ENCODE data around the gene FUOM. TPM values are rescaled to one million over a fixed set of nuclear protein-coding genes. Genes with fewer than 3 reads are reported as not detected.
A peak's percentile ranks its signal among the peaks of the same experiment; 100 is the strongest.

The FUOM gene
- total RNA-seq, 2 experiments from 2014 or later: 27.8 to 29.4 TPM

GRCh38 chr10:133364645-133365431 lies 7.0 kb upstream of the FUOM start:
- H3K4me3 Mint-ChIP-seq: no peak overlapping the region
- H3K27me3 Mint-ChIP-seq: no peaks in the 10 kb centered on the region
- no peak for DNase-seq
- H3K36me3 Mint-ChIP-seq: peaks cover 10% of the 10 kb centered on the region
- peaks cover 12% of the 10 kb centered on the region for H3K4me1 Mint-ChIP-seq
- H3K9me3 Mint-ChIP-seq: no peaks in the 10 kb centered on the region
- H3K27ac Mint-ChIP-seq: no peak overlapping the region

- H3K27me3 Mint-ChIP-seq: no peaks in the 10 kb centered on the region
- H3K36me3 Mint-ChIP-seq: peaks cover 6% of the 10 kb centered on the region
- no peak for DNase-seq
- H3K27ac Mint-ChIP-seq: no peak overlapping the region
- peaks cover 6% of the 10 kb centered on the region for H3K4me1 Mint-ChIP-seq
- no peaks in the 10 kb centered on the region for H3K9me3 Mint-ChIP-seq
- no peak overlapping the region for H3K4me3 Mint-ChIP-seq
These were observed 5.0 kb upstream of the FUOM start for GRCh38 chr10:133362846-133363245.

- Mint-ChIP-seq H3K4me1 (peaks cover 6% of the 10 kb centered on the region), H3K27me3 (no peaks in the 10 kb centered on the region), H3K9me3 (no peaks in the 10 kb centered on the region), H3K27ac (peak overlapping the region; percentile 6), H3K36me3 (peaks cover 6% of the 10 kb centered on the region), H3K4me3 (no peak overlapping the region)
- DNase-seq: no peak
These were observed 4.1 kb upstream of the FUOM start for GRCh38 chr10:133361773-133362441.

GRCh38 chr10:133361227-133361626 lies 3.4 kb upstream of the FUOM start:
- Mint-ChIP-seq H3K27me3 (no peaks in the 10 kb centered on the region), H3K36me3 (peaks cover 6% of the 10 kb centered on the region), H3K4me3 (no peak overlapping the region), H3K9me3 (no peaks in the 10 kb centered on the region), H3K27ac (no peak overlapping the region), H3K4me1 (peaks cover 6% of the 10 kb centered on the region)
- no peak for DNase-seq

- Mint-ChIP-seq H3K27ac (no peak overlapping the region), H3K4me3 (no peak overlapping the region), H3K27me3 (no peaks in the 10 kb centered on the region), H3K4me1 (peaks cover 6% of the 10 kb centered on the region), H3K9me3 (no peaks in the 10 kb centered on the region), H3K36me3 (peaks cover 9% of the 10 kb centered on the region)
- no peak for DNase-seq
These were observed 2.3 kb upstream of the FUOM start for GRCh38 chr10:133359972-133360610.

- no peaks in the 10 kb centered on the region for H3K9me3 Mint-ChIP-seq
- no peaks in the 10 kb centered on the region for H3K27me3 Mint-ChIP-seq
- DNase-seq: no peak
- peaks cover 9% of the 10 kb centered on the region for H3K36me3 Mint-ChIP-seq
- peaks cover 6% of the 10 kb centered on the region for H3K4me1 Mint-ChIP-seq
- H3K27ac Mint-ChIP-seq: no peak overlapping the region
- no peak overlapping the region for H3K4me3 Mint-ChIP-seq
These were observed 1.7 kb upstream of the FUOM start for GRCh38 chr10:133359554-133359971.

- Mint-ChIP-seq H3K36me3 (peaks cover 9% of the 10 kb centered on the region), H3K27me3 (no peaks in the 10 kb centered on the region), H3K9me3 (no peaks in the 10 kb centered on the region), H3K4me3 (no peak overlapping the region), H3K27ac (no peak overlapping the region), H3K4me1 (peaks cover 6% of the 10 kb centered on the region)
- DNase-seq: no peak
These were observed 1.1 kb upstream of the FUOM start for GRCh38 chr10:133358925-133359310.

- Mint-ChIP-seq H3K4me1 (peaks cover 6% of the 10 kb centered on the region), H3K27ac (no peak overlapping the region), H3K27me3 (no peaks in the 10 kb centered on the region), H3K36me3 (peaks cover 7% of the 10 kb centered on the region), H3K9me3 (no peaks in the 10 kb centered on the region), H3K4me3 (no peak overlapping the region)
- no peak for DNase-seq
These were observed 524 bp upstream of the FUOM start for GRCh38 chr10:133358162-133358924.

GRCh38 chr10:133356549-133357284 lies 1.1 kb downstream of the FUOM start:
- Mint-ChIP-seq H3K36me3 (peaks cover 3% of the 10 kb centered on the region), H3K9me3 (no peaks in the 10 kb centered on the region), H3K4me3 (peak overlapping the region; percentile 84), H3K27me3 (no peaks in the 10 kb centered on the region), H3K4me1 (peaks cover under 1% of the 10 kb centered on the region), H3K27ac (peak overlapping the region; percentile 75)
- DNase-seq: no peak

- Mint-ChIP-seq H3K4me1 (no peaks in the 10 kb centered on the region), H3K36me3 (peaks cover 3% of the 10 kb centered on the region), H3K27me3 (no peaks in the 10 kb centered on the region), H3K27ac (no peak overlapping the region), H3K4me3 (peak overlapping the region; percentile 84), H3K9me3 (no peaks in the 10 kb centered on the region)
- no peak for DNase-seq
These were observed 1.8 kb downstream of the FUOM start for GRCh38 chr10:133355991-133356390.

- H3K27me3 Mint-ChIP-seq: no peaks in the 10 kb centered on the region
- H3K36me3 Mint-ChIP-seq: peaks cover 3% of the 10 kb centered on the region
- no peak for DNase-seq
- H3K27ac Mint-ChIP-seq: no peak overlapping the region
- H3K4me3 Mint-ChIP-seq: no peak overlapping the region
- no peaks in the 10 kb centered on the region for H3K4me1 Mint-ChIP-seq
- H3K9me3 Mint-ChIP-seq: no peaks in the 10 kb centered on the region
These were observed 2.6 kb downstream of the FUOM start for GRCh38 chr10:133355266-133355665.

- no peak for DNase-seq
- Mint-ChIP-seq H3K9me3 (no peaks in the 10 kb centered on the region), H3K27me3 (no peaks in the 10 kb centered on the region), H3K27ac (no peak overlapping the region), H3K4me1 (no peaks in the 10 kb centered on the region), H3K36me3 (peaks cover 3% of the 10 kb centered on the region), H3K4me3 (no peak overlapping the region)
These were observed 3.1 kb downstream of the FUOM start for GRCh38 chr10:133354672-133355240.

- Mint-ChIP-seq H3K4me1 (no peaks in the 10 kb centered on the region), H3K9me3 (no peaks in the 10 kb centered on the region), H3K27me3 (peaks cover 3% of the 10 kb centered on the region), H3K36me3 (peaks cover 3% of the 10 kb centered on the region), H3K4me3 (no peak overlapping the region), H3K27ac (no peak overlapping the region)
- DNase-seq: no peak
These were observed 3.7 kb downstream of the FUOM start for GRCh38 chr10:133353988-133354605.

Measured in activated naive CD8-positive, alpha-beta T cell treated with anti-CD3 and anti-CD28 coated beads for 36 hours (primary cell).